NCI-H2196 treated with DMSO at 0.1 percent for 48 hours (cell line): ENCODE data around the gene CYB5R2.
A peak's percentile ranks its signal among the peaks of the same experiment; 100 is the strongest.

ENCODE experiments used
- DNase-seq: peaks from one replicate; lab custom pipeline; 2025; ENCODE audit not compliant: unreplicated experiment; lab: John Stamatoyannopoulos, UW

Gene CYB5R2

DNA sequence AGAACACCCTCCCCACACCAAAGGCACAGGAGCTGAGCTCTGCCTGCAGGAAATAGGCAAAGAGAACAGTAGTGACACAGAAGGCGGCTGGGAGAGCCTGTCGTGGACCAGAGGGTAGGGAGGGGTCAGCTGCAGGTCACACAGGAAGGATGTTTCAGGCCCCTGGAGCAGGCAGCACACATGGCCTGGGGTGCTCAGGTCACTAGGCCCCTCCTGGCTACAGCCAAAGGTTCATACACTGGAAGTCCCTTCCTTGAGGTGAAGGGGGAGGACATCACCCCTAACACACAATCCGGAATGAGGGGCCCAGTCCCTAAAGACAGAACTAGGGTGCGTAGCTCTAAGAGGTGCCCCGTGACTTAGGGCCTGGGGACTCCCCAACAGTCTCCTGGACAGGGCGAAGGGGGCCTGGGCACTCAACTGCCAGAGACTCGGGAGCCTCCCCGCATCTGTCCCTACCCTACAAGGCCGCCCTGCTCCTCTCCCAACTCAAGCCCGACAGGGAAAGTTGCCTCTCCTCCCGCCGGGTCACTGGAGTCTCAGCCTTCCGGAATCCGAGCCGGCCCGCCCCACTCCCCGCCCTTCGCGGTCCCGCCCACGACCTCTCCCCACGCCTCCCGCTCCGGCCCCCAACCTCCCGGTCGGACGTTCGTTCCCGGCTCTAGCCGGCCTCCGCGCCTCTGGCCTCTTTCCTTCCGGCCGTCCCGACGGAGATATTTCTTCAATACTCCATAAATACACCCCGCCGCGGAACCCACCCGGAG, at the start of gene CYB5R2:
TSS of gene CYB5R2 (minus strand) at position 541 of the 764 bp plus-strand sequence. CDS start 675 bp downstream, outside the sequence.
- no peak for DNase-seq

DNA sequence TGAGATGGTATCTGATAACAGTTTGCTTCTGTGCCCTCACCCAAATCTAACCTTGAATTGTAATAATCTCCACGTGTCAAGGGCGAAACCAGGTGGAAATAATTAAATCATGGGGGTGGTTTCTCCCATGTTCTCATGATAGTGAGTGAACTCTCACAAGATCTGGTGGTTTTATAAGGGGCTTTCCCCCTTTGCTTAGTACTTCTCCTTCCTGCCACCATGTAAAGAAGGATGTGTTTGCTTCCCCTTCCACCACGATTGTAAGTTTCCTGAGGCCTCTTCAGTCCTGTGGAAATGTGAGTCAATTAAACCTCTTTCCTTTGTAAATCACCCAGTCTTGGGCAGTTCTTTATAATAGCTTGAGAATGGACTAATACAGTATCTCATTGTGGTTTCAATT, 41.5 kb upstream of the CYB5R2 start:
- DNase-seq, result no peak

GRCh38 chr11:7706377-7706776, 33.1 kb upstream of the CYB5R2 start, which contains the start of gene OVCH2:
Gene OVCH2 (minus strand): TSS chr11:7706477. CDS start chr11:7706394, 83 bp downstream.
- DNase-seq, result no peak

DNA sequence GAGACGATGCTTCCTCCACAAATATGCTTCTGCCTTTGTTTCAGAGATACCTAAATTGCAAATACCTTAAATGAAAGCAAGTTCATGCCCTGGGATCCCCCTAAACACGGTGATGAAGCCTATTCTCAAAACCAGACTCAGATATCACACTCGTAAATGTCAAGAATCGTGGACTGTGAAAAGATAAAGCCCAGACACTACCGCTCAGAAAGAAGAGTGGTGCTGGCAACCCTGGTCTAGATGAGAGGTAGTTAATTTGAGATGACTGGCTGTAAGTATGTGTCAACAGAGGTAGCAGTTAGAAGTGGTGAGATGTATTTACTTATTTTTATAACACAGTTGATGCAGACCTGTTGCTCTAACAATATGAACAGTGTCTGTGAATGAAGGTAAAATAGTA, 30.4 kb upstream of the CYB5R2 start:
- no peak for DNase-seq

GRCh38 chr11:7696424-7696823, 23.1 kb upstream of the CYB5R2 start:
- no peak for DNase-seq

- DNase-seq, result no peak
Observed at GRCh38 chr11:7694235-7694634, 20.9 kb upstream of the CYB5R2 start.

GRCh38 chr11:7692426-7692825, 19.1 kb upstream of the CYB5R2 start:
- no peak for DNase-seq

GRCh38 chr11:7691759-7692350, 18.6 kb upstream of the CYB5R2 start:
- DNase-seq, result no peak

DNA sequence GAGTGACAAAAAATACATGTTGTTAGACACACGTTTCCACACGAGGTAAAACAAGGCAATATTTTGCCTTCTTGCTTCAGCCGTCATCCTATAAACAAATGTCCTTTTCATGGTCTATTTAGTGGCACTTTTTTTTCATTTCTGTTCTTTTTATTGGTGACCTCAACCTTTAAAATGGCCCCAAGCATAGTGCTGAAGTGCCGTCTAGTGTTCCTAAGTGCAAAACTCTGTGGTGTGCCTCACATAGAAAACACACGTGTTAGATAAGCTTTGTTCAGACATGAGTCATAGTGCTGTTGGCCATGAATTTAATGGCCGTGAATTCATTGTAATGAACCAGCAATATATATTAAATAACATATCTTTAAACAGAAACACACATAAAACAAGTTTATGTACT, 17.3 kb upstream of the CYB5R2 start:
- no peak for DNase-seq

DNA sequence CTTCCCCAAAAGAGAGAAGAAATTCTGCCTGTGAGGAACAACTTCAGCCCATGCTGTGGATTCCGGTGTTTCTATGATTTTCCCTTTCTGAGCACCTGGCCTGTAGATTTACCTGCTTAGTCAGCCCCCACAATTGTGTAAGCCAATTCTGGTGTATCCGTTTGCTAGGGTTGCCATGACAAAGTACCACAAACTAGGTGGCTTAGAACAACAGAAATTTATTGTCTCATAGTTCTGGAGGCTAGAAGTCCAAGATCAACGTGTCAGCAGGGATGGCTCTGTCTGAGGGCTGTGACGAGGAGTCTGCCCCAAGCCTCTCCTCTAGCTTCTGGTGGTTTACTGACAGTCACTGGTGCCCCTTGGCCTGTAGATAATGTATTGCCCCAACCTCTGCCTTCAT, 15.9 kb upstream of the CYB5R2 start:
- no peak for DNase-seq

- peak; percentile 3 for DNase-seq
Observed at GRCh38 chr11:7688238-7688826, 15.0 kb upstream of the CYB5R2 start.

DNA sequence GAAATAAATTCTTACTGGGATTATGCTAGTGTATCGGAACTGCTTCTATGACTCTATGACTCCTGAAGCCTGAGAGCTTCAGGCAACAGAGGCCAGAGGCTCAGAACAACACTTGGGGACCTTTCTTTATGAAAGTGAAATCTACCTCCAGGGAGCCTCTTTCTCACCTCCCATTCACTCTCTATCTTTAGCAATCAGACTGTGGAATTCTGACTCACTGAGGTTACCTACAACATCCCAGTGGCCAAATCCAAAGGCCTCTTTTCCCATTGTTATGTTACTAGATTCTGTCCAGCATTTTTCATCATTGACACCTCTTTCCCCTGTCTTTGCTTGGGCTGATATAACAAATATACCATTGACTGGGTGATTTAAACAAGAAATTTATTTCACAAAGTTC, 14.1 kb upstream of the CYB5R2 start:
- DNase-seq, result no peak

DNA sequence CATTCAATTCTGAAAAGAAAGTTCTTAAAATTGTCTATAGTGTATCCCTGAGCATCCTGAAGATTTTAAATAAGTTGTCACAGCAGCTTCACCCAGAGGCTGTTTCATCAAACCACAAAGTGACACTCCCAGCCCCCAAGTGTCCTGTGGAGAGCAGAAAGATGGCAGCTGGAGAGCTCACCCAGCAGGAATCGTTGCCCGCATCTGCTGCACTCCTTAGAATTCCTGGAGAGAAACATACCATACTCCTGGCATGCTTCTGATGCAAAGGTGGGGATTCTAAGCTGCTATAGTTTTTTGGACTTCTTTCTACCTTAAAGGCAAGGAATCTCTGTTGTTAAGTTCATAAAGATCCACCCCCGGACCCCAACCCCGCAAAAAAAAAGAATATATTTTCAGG, 13.5 kb upstream of the CYB5R2 start:
- no peak for DNase-seq

DNA sequence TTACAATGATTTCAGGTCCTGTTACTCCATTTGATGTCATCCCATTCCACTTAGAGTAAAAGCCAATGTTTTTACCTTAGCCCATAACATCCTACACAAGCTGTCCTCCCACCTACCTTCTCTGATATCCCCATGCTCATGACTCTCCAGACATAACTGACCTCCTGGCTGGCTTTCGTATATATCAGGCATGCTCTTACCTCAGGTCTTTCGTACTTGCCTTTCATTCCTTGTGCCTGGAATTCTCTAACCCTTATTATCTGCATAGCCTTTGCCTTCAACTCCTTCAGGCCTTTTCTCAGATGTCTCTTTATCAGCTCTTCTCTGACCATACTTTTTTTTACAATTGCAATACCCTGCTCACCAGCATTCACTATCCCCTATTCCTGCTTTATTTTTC, 10.3 kb upstream of the CYB5R2 start:
- DNase-seq, result no peak

GRCh38 chr11:7677796-7678201, 4.5 kb upstream of the CYB5R2 start:
- no peak for DNase-seq

GRCh38 chr11:7677071-7677470, 3.8 kb upstream of the CYB5R2 start:
- DNase-seq, result no peak

DNA sequence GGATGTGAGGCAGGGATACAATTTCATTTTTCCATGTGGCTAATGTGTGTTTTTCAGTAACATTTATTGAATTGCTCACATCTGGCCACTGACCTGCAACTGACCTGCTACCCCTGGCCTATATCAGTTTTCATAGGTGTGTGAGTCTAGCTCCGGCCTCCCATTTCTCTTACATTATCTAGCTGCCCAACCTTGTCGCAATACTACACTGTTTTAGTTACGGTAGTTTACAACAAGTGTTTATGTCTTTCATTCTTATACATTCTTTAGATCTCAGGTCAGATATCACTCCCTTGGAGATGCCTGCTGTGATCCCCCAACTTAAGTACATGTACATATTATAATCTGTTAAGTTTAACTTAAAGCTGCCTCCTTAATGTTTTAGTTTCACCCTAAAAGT, 2.3 kb upstream of the CYB5R2 start:
- DNase-seq, result no peak

DNA sequence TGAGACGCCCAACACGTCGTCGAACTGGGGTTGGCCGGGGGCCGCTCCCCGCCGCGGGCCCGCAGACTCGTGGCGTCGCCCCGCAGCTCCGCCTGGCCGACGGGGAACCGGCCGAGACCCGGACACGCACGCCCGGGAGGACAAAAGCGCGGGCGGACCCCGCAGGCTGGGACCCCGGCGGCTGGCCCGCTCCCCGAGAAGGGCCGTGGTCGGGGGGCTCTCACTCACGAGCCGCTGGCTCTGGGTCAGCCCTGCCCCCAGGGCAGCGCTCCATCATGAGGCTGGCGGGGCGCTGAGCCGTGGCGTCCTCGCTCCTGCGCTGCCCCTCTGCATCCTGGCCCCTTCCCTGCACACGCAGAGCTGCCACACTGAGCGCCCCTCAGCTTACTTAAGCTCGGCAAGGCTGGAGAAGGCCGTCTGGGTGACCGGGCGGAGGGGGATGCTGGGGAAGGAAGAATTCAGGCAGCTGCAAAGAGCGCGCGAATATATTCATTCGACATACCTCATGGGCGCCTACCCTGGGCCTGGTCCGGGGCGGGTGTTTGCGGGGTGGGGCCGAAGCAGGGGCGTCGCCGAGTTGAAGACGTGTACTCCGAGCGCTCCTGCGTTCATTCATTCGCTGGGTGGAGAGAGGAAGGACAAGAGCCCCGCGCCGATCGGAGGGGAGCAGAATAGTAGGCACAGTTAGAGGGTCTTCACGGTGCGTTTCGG, 579 bp upstream of the CYB5R2 start:
- no peak for DNase-seq

GRCh38 chr11:7672276-7672959, 882 bp downstream of the CYB5R2 start:
- no peak for DNase-seq

DNA sequence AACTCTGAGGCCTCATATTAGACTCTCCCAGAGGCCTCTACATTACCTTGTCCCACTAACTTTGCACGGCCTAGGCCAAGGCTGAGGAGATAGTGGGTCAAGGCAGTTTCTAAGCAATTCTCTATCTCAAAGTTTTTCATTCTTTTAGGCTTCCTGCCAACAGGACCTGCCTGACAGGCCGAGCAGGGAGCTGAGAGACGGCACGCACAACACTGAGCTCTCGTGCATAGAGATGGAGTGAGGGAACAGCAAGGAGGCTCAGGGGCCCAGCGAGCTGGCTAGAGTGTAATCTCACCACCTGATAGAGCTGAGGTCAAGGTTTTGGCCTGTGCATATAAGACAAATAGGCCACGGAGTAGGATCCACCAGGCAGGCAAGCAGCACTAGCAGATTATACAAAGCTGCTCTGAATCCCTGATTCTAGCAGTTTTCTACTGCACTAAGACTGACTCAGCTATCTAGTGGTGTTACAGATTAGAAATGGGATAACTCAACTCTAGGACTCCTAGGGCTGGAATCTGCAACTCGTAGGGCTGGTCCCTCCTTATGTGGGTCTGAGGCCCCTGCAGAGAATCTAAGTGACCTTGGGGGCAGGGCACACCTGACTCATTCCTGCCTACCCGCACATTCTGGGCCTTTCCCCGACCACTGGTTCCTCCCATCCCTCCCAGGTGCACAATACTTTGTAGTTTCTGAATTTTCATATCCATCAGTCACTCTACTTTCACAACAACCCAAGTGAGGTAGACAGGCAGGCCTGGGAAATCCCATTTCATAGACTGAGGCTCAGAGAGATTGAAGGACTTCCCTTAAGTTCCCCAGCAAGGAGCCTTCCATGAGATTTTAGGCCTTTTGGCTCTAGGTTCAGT, 1.7 kb downstream of the CYB5R2 start:
- no peak for DNase-seq
